ENCODE data around the gene RPTOR.

Gene RPTOR

GRCh38 chr17:80770881-80771611 lies 226.4 kb downstream of the RPTOR start:
- DNase-seq: no peak

GRCh38 chr17:80771612-80772005 lies 227.0 kb downstream of the RPTOR start:
- DNase-seq: no peak

- DNase-seq: no peak
Observed at GRCh38 chr17:80772906-80773242, 228.2 kb downstream of the RPTOR start.

DNA sequence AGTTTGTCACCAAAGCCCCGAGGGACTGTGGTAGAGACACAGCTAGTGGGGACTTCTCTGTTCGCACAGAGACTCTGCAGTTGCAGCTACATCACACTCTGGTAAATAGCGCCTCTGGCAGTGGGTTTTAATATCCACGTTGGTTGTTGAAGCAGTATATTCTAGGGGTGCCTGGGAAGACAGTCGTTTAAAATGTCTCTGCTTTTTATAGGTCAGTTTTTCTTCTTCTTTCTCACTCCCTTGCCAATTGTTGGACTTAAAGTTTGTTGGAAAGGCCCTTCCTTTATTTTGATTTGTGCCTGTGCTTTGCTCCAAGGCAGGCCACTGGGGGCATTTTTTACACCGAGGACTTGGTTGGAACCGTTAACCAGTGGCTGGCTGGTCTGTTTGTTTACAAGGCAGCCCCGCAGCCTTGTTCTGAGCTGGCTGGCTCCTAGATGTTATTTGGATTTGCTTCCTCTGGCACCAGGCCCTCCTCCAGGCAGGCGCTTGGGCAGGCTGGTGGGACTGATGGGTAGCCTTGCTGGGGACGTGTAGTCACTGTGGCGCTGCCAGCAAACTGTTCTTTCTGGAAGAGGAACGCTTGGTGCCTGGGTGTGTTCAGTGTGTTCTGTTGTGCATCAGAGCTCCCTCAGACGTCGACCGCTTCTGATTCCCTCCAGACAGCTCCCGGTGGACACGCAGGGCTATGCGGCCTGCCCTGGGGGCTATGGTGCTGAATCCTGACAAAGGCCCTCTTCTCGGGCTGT lies 228.8 kb downstream of the RPTOR start:
- DNase-seq: peak in 11 of 14 donors; percentile 30 to 99 (median 73)

- DNase-seq: no peak
Observed at GRCh38 chr17:80774146-80774545, 229.5 kb downstream of the RPTOR start.

- no peak for DNase-seq
Observed at GRCh38 chr17:80774643-80775281, 230.1 kb downstream of the RPTOR start.

DNA sequence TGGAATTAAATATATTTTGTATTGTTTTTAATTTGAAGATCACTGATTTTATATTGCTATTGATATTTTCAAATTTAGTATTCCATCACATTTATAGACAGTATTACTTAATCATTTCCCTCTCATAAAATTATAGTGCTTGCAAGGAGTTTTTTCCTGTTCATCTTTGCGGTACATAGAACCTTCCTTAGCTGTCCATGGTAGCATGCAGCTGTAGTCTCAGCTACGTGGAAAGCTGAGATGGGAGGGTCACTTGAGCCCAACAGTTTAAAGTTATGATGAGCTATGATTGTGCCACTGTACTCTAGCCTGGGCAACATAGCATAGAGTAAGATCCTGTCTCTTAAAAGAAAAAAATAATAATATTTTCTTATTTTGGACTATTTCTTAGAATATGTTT lies 231.2 kb downstream of the RPTOR start:
- no peak for DNase-seq

DNA sequence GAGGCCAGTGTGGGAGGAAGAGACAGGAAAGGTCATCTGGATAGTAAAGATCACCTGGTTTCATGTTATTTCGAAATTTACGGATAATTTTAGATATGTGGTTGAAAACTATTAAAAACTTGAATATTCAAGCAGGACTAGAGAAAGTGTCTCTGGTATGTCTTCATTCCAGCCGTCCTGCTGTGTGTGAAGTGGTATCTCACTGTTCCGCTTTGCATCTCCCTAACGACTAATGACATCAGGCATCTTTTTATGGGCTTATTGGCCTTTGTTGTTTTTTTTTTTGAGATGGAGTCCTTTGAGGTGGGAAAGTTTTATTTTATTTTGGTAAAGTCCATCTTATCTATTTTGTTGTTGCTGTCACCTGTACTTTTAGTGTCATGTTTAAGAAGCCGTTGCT lies 232.6 kb downstream of the RPTOR start:
- DNase-seq: no peak

DNA sequence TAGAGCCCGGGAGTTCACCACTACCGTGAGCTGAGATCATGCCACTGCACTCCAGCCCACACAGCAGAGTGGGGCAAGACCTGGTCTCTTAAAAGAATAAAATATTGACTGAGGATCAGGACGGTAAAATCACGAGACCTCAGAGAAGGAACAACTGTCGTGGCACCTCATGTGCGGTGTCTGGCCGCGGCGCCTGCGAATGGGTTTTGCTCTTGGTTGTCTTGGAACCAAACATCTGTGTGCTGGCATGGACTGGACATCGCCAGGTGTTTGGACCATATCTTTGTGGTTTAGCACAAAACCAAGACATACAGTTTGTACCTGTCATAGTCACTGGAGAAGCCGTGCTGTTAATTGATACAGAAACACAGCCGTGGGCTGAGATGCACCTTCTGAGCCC lies 234.1 kb downstream of the RPTOR start:
- no peak for DNase-seq

- DNase-seq: no peak
Observed at GRCh38 chr17:80779336-80779735, 234.7 kb downstream of the RPTOR start.

DNA sequence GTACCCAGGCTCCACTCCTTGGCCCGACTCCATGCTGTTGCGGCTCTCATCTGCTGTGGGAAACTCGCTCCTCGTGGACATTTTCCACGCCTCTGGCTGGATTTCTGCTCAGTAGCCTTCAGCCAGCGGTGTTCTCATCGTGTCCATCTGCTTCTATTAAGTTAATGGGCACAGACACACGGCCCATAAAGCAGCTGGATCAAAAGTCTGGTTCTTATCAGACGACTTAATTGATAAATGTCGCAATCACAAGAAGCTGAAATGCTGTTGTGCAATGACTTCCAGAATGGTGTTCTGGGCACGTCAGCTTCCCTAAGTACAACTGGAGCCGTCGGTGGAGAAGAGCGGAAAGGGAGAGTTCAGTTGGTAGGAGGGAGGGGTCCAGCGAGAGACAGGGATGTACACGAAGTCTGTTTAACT lies 235.3 kb downstream of the RPTOR start:
- no peak for DNase-seq

DNA sequence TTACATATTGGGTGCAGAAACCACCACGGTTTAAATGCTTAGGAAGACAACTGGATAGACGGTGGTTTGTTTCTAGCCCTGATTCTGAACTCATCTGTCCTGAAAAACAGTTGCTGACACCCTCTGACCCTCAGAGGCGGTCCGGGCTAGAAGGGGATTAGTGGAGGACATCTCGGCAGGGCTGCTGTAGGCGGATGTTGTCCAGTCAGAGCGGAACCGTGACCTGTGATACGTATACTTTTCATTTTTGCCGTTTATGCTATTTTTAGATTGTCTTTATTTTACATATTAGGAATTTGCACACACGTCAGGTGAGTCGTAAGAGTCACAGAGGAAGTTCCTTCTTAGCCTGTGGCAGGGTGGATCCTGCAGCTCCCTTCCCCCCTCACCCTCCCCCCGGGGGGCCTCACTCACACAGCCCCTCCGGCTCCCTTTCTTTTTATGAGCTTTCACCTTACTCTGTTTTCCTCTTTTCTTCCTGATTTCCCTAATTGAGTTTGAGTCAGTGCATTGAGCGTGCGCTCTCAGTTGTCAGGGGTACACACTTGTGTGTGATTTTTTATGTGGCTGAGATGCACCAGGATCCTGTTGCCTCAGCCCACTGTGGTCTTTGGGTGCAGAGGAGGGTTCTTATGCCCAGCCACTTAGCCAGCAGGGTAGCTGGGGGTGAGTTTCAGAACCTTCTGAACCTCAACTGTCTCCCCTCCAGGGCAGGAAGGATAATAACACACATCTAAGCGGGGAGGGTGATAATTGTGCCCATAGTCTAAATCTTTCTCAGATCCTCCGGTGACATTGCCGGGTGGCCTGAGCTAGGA lies 236.0 kb downstream of the RPTOR start:
- DNase-seq: no peak

- DNase-seq: no peak
Observed at GRCh38 chr17:80781211-80781610, 236.6 kb downstream of the RPTOR start.

DNA sequence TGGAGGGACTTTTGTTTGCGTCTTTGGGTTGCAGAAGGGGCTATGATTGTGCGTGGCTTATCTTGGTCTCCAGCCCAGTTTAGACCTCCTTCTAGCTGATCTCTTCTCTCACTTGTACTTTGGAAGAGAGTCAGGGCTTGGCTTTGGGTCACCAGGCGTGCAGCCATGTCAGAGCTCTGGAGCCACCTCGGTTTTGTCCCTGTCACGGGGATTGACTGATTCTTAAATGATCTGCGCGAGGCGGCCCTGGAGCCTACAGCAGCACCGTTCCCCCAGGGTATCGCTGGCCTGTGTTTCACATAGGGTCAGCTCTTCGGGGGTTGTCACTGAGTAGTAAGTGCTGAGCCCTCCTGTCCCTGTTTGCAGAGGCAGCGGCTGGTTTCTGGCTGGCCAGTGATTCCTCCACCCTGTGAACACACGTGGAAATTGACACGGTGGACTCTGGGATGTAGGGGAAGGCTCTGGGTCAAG lies 237.2 kb downstream of the RPTOR start:
- peak in 1 of 14 donors; percentile 24 for DNase-seq

DNA sequence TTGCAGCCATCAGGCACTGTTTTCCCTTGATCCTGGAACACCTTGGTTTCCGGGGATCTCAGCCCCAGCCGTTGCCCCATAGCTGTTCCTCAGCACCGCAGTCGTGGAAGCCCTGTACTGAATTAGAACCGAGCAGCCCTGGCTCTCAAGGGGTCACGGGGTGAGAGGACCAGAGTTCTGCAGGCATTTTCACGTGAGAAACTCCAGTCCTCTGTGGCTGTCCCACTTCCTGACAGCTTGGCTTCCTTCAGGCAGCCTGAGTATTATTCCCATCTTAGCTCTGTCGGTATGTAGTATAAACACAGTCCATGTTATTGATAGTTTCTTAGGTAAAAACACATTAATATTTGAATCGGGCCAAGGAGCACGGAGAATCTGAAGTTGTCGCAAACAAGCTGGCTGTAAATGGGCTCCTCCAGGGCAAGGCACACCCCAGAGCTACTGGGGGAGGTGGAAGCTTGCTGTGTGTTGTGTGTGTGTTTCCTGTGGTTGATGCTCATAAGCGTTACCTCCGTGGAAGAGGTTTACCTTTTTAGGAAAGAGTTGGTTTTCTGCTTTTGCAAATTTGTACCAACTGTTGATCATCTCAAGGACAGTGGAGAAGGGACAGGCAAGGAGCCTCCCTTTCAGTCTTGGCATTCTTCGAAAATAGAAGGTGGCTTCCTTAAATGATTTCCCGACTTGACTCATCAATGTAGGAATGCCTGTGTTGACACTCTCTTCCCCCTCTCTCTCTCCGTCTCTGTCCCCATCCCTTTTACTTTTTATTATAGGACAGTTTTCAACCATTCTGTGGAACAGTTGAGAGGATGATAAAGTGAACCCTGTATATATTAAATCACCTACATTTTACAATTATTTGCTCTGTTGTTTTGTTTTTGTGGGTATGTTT lies 238.1 kb downstream of the RPTOR start:
- no peak for DNase-seq

GRCh38 chr17:80783486-80783885 lies 238.8 kb downstream of the RPTOR start:
- no peak for DNase-seq

- no peak for DNase-seq
Observed at GRCh38 chr17:80783971-80784370, 239.3 kb downstream of the RPTOR start.

DNA sequence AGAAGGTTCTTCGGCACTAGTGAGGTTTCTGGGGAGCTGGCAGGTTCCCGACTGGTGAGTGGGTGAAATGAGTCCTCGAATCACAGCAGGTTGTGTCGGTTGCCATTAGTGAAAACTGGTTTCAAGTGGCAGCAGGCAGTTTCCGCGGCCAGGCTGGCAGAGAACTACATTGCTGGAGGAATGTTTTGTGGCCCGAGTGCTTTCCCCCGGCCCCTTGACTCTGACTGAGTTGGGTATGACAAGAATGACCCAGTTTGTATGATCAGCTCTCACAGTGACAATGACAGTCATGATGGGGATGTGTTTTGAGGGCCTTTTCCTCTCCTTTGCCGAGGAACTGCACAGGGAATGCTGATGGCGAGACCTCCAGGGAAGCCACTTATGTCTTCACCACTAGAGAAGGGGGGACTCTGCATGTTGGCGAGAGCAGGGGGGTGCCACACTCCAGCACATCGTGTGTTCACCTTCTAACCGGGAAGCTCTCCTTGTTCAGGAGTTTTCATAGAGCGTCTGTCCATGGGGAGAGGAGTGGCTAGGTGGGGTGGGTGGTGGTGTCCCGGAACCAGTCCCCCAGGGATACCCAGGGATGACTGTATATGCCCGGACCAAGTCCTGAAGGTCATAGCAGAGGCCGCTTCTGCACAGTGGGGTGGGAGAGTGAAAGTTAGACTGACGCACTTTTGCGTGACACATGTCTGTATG lies 241.0 kb downstream of the RPTOR start:
- DNase-seq: peak in 1 of 14 donors; percentile 24

- DNase-seq: peak in 1 of 14 donors; percentile 7
Observed at GRCh38 chr17:80786470-80786869, 241.8 kb downstream of the RPTOR start.

DNA sequence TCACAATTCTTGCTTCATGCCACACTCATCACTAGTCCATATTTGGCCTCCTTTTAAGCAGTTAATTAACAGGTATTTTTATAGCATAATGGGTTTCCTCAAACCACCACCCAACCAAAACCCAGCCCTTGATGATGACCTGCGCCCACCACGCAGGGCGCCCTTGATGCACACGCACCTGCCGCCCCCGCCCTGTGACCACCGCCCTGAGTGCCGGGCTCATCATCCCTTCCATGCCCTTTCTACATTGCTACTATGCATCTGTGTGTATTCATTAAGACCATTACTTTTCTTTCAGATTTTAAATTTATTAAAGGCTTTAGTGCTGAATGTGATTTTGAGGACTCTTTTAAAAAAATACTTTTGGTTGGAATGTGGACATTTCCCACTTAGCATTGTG lies 242.2 kb downstream of the RPTOR start:
- no peak for DNase-seq

- no peak for DNase-seq
Observed at GRCh38 chr17:80787881-80788280, 243.2 kb downstream of the RPTOR start.

Data from C1 segment of cervical spinal cord (tissue), 14 donors.